ENCODE results near the gene LIPF. TPM values are rescaled to one million over a fixed set of nuclear protein-coding genes. Genes with fewer than 3 reads are reported as not detected.
A peak's percentile ranks its signal among the peaks of the same experiment; 100 is the strongest.

The LIPF gene
- total RNA-seq, 1 experiment from 2014 or later, result not detected

DNA sequence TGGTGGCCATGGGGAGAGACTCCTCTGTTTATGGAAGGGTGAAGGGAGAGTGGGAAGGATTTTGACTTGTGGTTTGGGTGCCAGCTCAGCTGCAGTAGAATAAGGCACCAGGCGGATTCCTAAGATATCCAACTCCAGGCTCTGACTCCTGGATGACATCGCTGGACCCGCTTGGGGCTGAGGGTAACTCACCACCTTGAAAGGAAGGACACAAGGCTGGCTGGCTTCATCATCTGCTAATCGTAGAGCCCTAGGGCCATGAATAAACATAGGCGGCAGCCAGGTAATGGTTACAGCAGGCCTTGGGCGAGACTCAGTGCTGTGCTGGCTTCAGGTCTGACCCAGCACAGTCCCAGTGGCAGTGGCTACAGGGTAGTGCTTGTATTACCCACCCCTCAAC lies 25.1 kb downstream of the LIPF start:
- H3K14ac ChIP-seq (ENCODE audit: insufficient read depth, low read length), result no peak overlapping the region; the same call in 1 of the 2 replicates

More for the DNA sequence above, 25.1 kb downstream of the LIPF start:
- Histone ChIP-seq H3K18ac (ENCODE audit: insufficient read length, low read depth, low read length) (no peak overlapping the region), H3T11ph (ENCODE audit: low read length) (no peak overlapping the region), H3K23me2 (ENCODE audit: insufficient read length, low read depth, low read length, poor library complexity, severe bottlenecking) (no peaks in the 10 kb centered on the region), H3K27me3 (ENCODE audit: insufficient read depth, low read length) (no peaks in the 10 kb centered on the region), H2AFZ (ENCODE audit: low read length) (no peak overlapping the region), H2BK12ac (ENCODE audit: insufficient read length, low read depth, low read length) (no peak overlapping the region), H4K5ac (ENCODE audit: insufficient read length, low read depth, low read length) (no peak overlapping the region), H3K56ac (ENCODE audit: insufficient read length, low read depth, low read length) (no peak overlapping the region), H4K91ac (ENCODE audit: insufficient read length, low read depth, low read length) (no peak overlapping the region), H3K79me1 (ENCODE audit: insufficient read depth, low read depth, low read length, poor library complexity, severe bottlenecking) (no peaks in the 10 kb centered on the region), H4K20me1 (ENCODE audit: control insufficient read depth, insufficient read depth, insufficient read length) (no peaks in the 10 kb centered on the region), H2BK120ac (ENCODE audit: low read depth, low read length, poor library complexity, severe bottlenecking) (no peak overlapping the region), H2AK5ac (ENCODE audit: insufficient read length, low read length) (no peak overlapping the region), H2BK5ac (ENCODE audit: insufficient read length, low read length) (no peak overlapping the region), H4K8ac (replicated peaks; ENCODE audit: insufficient read length, low read depth, low read length) (no peak overlapping the region), H3K23ac (ENCODE audit: insufficient read length, low read depth, low read length) (no peak overlapping the region), H3K79me2 (ENCODE audit: insufficient read depth, low read length) (no peaks in the 10 kb centered on the region), H3K27ac (ENCODE audit: insufficient read length, low read depth, low read length) (no peak overlapping the region), H3K9me3 (ENCODE audit: control insufficient read depth, low read depth, low read length) (no peaks in the 10 kb centered on the region), H3K4me1 (ENCODE audit: insufficient read depth, low read length) (no peaks in the 10 kb centered on the region), H3K4me2 (ENCODE audit: insufficient read depth, insufficient read length, low read length) (no peak overlapping the region), H3K9ac (ENCODE audit: extremely low read depth, insufficient read length, low read length) (no peak overlapping the region), H2BK15ac (ENCODE audit: low read depth, low read length) (no peak overlapping the region), H2BK20ac (ENCODE audit: low read depth, low read length, poor library complexity, severe bottlenecking) (no peak overlapping the region), H3K4ac (ENCODE audit: low read depth, low read length) (no peak overlapping the region)
- Mint-ChIP-seq H3K4me1 (peaks cover 0 to 4% of the 10 kb centered on the region in 2 experiments), H3K4me3 (no peak overlapping the region), H3K27ac (peak overlapping the region in 1 of 3 experiments; percentile 34; a peak in 1 of 7 replicates), H3K9me3 (no peaks in the 10 kb centered on the region), H3K36me3 (ENCODE audit: insufficient read depth in 1 of 3, low read depth in 3 of 3) (no peaks in the 10 kb centered on the region), H3K27me3 (ENCODE audit: low read depth) (peaks cover 39% of the 10 kb centered on the region)
- no peak for DNase-seq
- WGBS (ENCODE audit: extremely low coverage, insufficient read length, low lambda C conversion rate), result no CpG with 5 or more reads among the region's 6 CpGs
- TF ChIP-seq, protein P1, sequence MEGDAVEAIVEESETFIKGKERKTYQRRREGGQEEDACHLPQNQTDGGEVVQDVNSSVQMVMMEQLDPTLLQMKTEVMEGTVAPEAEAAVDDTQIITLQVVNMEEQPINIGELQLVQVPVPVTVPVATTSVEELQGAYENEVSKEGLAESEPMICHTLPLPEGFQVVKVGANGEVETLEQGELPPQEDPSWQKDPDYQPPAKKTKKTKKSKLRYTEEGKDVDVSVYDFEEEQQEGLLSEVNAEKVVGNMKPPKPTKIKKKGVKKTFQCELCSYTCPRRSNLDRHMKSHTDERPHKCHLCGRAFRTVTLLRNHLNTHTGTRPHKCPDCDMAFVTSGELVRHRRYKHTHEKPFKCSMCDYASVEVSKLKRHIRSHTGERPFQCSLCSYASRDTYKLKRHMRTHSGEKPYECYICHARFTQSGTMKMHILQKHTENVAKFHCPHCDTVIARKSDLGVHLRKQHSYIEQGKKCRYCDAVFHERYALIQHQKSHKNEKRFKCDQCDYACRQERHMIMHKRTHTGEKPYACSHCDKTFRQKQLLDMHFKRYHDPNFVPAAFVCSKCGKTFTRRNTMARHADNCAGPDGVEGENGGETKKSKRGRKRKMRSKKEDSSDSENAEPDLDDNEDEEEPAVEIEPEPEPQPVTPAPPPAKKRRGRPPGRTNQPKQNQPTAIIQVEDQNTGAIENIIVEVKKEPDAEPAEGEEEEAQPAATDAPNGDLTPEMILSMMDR (conservative IDR thresholded peaks at IDR 0.05), result no peak
